Motor neuron (in vitro differentiated cells): ENCODE measurements around the gene SCFD2. TPM values are rescaled to one million over a fixed set of nuclear protein-coding genes. Genes with fewer than 3 reads are reported as not detected.

Experiments
- ATAC-seq, 8 experiments: fragments of 200-7000 bp; cut with Tn5 transposase; replicated peaks in 6 of 8; 2 replicates each; pipeline ENCODE4 v1.8.0; 2021; ENCODE audit warnings: mild to moderate bottlenecking in 8 of 8, moderate library complexity in 8 of 8
- H3K27ac ChIP-seq, 2 donors: fragments of 250-450 bp; sonication (Bioruptor Pico); 2 replicates each; pipeline ENCODE4 v1.9.0; 2021; ENCODE audit warnings: antibody characterized with exemption in 2 of 2, mild to moderate bottlenecking in 2 of 2, moderate library complexity in 1 of 2
- H3K4me1 ChIP-seq, 2 donors: fragments of 250-450 bp; sonication (Bioruptor Pico); replicated peaks in 1 of 2; 2 replicates each; pipeline ENCODE4 v1.6.1; 2021; ENCODE audit warnings: antibody characterized with exemption in 2 of 2, mild to moderate bottlenecking in 2 of 2, moderate library complexity in 1 of 2
- H3K4me3 ChIP-seq, 5 donors: fragments of 250-450 bp; sonication (Bioruptor Pico); 2 replicates each; pipeline ENCODE4 v1.9.0; 2021; ENCODE audit warnings: antibody characterized with exemption in 5 of 5, mild to moderate bottlenecking in 5 of 5, moderate library complexity in 4 of 5
- WGBS, 10 experiments: fragments of 450-650 bp; shearing (Covaris generic); methylation state at CpG; one replicate each; pipeline ENCODE4 v1.0.0; 2022; 5-methylcytosine and 5-hydroxymethylcytosine counted together
- in situ Hi-C, 9 experiments: fragments of 400-800 bp; cut with MboI; loops; one replicate each; pipeline ENCODE4 v1.15.0; 2021; ENCODE audit warnings: low sequenced_read_pairs in 9 of 9, low pct_unique_long_range_greater_than_20kb in 2 of 9; ENCODE audit not compliant: unreplicated experiment in 9 of 9
- total RNA-seq, 8 experiments: library from RNA; unstranded; fragments of 300-600 nt; gene quantifications; 2 replicates each; pipeline versions ENCODE4 v1.2.3 to v1.2.4, GENCODE V29; 2022

SCFD2 gene
- total RNA-seq, 8 experiments from 2014 or later, result 9.0 to 40.3 (median 21.1) TPM

DNA sequence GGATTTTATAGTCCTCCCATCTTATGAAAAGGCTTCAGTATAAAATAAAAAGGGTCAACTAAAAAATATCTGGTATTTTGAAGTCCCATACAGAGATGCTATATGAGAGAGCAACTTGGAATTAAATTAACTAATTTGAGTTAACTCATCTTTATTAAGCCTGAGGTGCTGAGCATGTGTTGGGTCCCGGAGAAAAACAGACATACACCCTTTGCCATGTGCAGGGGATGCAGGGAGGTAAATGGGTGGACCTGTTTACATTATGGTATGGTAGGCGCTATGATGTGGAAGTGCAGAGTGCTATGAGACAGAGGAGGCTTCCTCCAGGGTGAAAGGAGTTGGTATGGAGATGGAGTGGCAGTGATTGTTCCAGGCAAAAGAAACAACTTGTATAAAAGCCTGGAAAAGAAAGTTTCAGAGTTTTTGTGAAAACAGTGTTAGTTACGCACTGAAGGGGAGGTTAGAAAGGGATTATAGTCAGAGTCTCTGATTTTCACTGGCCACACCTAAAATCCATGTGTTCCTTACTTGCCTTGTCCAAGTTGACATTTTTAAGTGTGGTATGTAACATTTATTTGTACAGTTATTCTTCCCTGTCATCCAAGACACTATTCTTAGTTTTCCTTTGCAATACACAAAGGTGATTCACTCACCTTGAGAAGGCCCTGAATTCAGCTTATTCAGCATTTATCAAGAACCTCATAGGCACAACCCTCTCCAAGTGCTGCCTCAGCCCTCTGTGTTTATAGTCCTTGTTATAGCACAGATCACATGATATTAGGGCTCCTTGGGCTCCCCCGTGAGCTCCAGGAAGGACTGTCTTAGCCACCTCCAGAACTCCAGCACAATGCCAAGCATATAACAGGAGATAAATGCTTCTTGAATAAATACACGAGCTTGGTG lies 351.7 kb downstream of the SCFD2 start:
- H3K4me1 ChIP-seq, result peaks cover 6 to 10% of the 10 kb centered on the region in 2 donors
- ATAC-seq, result peak in 1 of 8 experiments; percentile 24

DNA sequence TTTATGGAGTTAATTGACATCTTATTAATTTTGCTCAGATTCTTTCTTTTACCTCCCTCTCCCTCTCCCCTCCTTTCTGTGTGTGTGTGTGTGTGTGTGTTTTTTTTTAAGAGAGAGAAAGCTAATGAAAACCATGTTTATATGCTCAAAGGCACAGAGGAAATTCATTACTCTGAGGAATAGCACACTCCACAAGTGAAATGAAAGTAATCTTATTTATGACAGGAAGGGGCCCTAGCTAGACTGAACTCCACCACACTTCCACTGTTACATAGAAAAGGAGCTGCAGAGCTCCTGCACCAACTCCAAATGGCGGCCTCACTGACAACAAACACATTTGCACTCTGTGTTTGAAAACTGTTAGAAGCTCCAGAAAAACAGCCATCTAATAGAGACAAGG lies 353.1 kb downstream of the SCFD2 start:
- Histone ChIP-seq H3K4me1 (peaks cover 6 to 10% of the 10 kb centered on the region in 2 donors), H3K27ac (no peak overlapping the region), H3K4me3 (no peak overlapping the region)
- 0 to 83% methylated on average over 1 of the region's 1 CpG; no CpG with 5 or more reads in 8 of the 10 experiments for WGBS, 10 experiments
- peak in 4 of 8 experiments; percentile 32 to 36 (median 32) for ATAC-seq
- in situ Hi-C loops, result loop anchor here in 6 of 9 experiments (25.0 kb wide), 5 partner anchors 175 to 1225 kb away; partner anchors contain the start of genes PDGFRA (in 3 of the 6) and SCFD2 (in 2 of the 6)

More for the DNA sequence above, 351.7 kb downstream of the SCFD2 start:
- Histone ChIP-seq H3K4me3 (no peak overlapping the region), H3K27ac (no peak overlapping the region)
- in situ Hi-C loops, result loop anchor here in 6 of 9 experiments (25.0 kb wide), 5 partner anchors 173 to 1223 kb away; partner anchors contain the start of genes PDGFRA (in 3 of the 6) and SCFD2 (in 2 of the 6)
- 81 to 100% (median 92%) methylated on average over 1 to 5 of the region's 5 CpGs for WGBS, 10 experiments

DNA sequence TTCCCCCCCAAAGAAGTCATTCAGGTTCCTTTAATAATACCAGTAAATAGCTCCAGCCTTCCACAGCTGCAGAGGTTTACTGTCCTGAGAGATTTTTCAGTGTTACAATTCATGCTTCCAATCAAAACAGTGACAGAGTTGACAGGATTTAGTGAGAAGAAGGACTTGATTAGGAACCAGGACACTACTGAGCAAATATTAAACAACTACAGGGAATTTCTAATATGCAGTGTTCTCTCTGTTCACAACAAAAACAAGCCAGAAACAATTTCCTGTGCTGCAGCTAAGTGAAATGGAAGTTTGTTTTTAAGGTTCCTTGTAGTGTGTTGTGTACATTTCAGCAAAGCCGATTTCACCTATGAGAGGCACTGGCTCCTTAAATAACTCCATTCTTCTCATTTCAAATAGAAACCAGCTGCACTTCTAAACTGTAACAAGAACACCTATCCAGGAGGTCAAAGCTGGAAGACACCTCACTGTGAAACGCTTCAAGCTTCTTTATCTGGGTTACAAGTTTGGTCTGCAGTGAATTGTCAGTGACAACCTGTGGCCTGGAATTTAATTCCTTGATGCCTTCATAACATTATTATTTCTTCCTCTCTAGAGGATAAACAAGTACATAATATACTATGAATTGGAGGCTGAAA lies 354.5 kb downstream of the SCFD2 start:
- H3K4me1 ChIP-seq, result peaks cover 6 to 10% of the 10 kb centered on the region in 2 donors
- no peak for ATAC-seq
- WGBS, 10 experiments, result 18 to 83% (median 78%) methylated on average over 1 to 2 of the region's 2 CpGs; no CpG with 5 or more reads in 1 of the 10 experiments
- no peak overlapping the region for H3K27ac ChIP-seq
- no peak overlapping the region for H3K4me3 ChIP-seq
- in situ Hi-C loops, result loop anchor here in 6 of 9 experiments (25.0 kb wide), 5 partner anchors 176 to 1226 kb away; partner anchors contain the start of genes PDGFRA (in 3 of the 6) and SCFD2 (in 2 of the 6)

DNA sequence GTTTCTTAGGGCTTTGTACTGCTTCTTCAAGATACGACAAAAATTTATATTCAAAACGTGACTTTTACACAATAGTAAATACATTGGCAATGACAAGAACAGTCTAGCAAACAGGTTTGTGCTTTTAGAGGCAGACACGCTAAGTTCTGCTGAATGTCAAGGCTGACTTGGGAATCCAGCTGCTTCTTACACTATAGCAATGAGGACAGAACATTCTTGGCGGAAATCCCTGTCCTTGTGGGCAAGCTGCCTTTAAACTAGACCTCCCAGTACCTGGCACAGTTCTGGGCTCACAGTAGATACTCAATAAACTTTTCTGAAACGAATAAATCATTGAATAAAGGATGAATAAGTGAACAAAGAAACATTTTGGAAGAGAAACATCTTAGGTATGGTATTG lies 355.5 kb downstream of the SCFD2 start:
- no peak for ATAC-seq
- 22 to 98% (median 72%) methylated on average over 2 to 5 of the region's 5 CpGs for WGBS, 10 experiments
- in situ Hi-C loops, result loop anchor here in 6 of 9 experiments (25.0 kb wide), 5 partner anchors 177 to 1227 kb away; partner anchors contain the start of genes PDGFRA (in 3 of the 6) and SCFD2 (in 2 of the 6)

DNA sequence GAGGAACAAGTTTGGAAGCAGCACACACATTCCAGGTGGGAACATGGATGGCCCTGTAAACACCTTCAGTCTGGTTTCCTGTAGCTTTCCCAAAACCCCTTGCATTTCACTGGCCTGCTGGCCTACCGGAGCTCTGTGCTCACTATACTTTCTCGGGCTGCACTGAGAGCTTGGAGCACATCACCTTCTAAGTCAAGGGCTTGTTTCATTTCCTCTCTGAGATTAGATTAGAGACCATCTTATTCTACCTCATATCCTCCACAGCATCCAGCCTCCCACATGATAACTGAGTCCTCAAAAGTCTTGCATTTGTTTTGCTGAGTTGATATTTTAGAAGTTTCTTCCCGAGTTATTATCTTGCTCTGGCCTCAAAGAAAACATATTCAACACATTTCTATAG lies 356.0 kb downstream of the SCFD2 start:
- H3K27ac ChIP-seq, result no peak overlapping the region
- no peak overlapping the region for H3K4me3 ChIP-seq
- WGBS, 10 experiments, result 58 to 100% (median 82%) methylated on average over 1 to 3 of the region's 3 CpGs; no CpG with 5 or more reads in 1 of the 10 experiments
- in situ Hi-C loops, result loop anchor here in 6 of 9 experiments (25.0 kb wide), 5 partner anchors 177 to 1227 kb away; partner anchors contain the start of genes PDGFRA (in 3 of the 6) and SCFD2 (in 2 of the 6)
- ATAC-seq, result no peak
- H3K4me1 ChIP-seq, result peaks cover 6 to 10% of the 10 kb centered on the region in 2 donors

More for the DNA sequence above, 355.5 kb downstream of the SCFD2 start:
- H3K27ac ChIP-seq, result no peak overlapping the region
- H3K4me1 ChIP-seq, result peaks cover 6 to 10% of the 10 kb centered on the region in 2 donors
- no peak overlapping the region for H3K4me3 ChIP-seq

DNA sequence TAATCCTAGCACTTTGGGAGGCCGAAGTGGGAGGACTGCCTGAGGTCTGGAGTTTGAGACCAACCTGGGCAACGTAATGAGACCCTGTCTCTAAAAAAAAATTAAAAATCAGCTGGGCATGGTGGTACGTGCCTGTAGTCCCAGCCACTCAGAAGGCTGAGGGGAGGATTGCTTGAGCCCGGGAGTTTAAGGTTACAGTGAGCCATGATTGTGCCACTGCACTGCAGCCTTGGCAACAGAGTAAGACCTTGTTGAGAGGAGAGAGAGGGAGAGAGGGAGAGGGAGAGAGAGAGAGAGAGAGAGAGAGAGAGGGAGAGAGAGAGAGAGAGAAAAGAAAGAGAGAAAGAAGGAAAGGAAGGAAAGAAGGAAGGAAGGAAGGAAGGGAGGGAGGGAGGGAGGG lies 358.8 kb downstream of the SCFD2 start:
- no peak for ATAC-seq
- WGBS, 10 experiments, result 100% methylated on average over 1 of the region's 4 CpGs; no CpG with 5 or more reads in 8 of the 10 experiments
- in situ Hi-C loops, result loop anchor here in 6 of 9 experiments (25.0 kb wide), 5 partner anchors 180 to 1230 kb away; partner anchors contain the start of genes PDGFRA (in 3 of the 6) and SCFD2 (in 2 of the 6)

DNA sequence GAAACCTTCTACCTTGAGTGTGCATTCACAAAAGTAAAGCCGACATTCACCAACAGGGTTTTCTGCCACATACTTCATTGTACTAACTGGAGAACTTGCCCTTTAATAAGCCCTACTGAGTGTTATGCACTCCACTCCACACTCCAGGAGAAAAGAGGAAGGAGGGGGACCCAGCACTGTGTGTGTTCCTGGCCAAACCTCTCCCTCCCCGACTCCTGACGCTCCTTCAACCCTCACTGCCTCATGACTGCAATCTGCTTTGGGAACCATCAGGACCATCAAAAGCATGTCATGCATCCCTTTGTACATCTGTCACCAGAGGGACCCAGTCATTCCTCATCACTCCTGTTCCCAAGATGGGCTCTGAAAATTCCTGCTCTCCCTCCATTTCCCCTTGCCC lies 360.1 kb downstream of the SCFD2 start:
- H3K4me3 ChIP-seq, result no peak overlapping the region
- no peak for ATAC-seq
- H3K4me1 ChIP-seq, result no peaks in the 10 kb centered on the region
- in situ Hi-C loops, result loop anchor here in 6 of 9 experiments (25.0 kb wide), 5 partner anchors 181 to 1231 kb away; partner anchors contain the start of genes PDGFRA (in 3 of the 6) and SCFD2 (in 2 of the 6)
- 83 to 100% (median 96%) methylated on average over 1 to 3 of the region's 3 CpGs; no CpG with 5 or more reads in 4 of the 10 experiments for WGBS, 10 experiments
- no peak overlapping the region for H3K27ac ChIP-seq

More for the DNA sequence above, 358.8 kb downstream of the SCFD2 start:
- H3K27ac ChIP-seq, result no peak overlapping the region
- no peaks in the 10 kb centered on the region for H3K4me1 ChIP-seq
- no peak overlapping the region for H3K4me3 ChIP-seq

DNA sequence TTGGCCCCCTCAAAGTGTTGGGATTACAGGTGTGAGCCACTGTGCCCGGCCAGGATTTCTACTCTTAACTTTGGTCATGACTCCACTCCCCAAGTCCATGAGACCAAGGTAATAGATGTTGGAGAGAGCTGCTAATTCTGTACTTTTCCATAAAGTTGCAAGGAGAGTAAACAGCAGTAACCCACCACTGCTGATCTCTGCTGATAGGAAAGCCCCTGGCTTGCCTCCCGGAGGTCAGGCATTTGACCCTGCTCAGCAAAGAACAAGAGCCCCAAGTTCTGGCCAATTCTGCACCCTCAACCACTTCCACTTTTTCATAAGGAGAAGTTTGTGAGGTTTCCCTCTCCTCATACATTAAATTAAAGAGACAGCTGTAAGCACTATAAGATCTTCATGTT lies 360.7 kb downstream of the SCFD2 start:
- ATAC-seq, result no peak
- 63 to 100% (median 100%) methylated on average over 1 to 2 of the region's 2 CpGs; no CpG with 5 or more reads in 5 of the 10 experiments for WGBS, 10 experiments
- H3K27ac ChIP-seq, result no peak overlapping the region
- no peak overlapping the region for H3K4me3 ChIP-seq
- in situ Hi-C loops, result loop anchor here in 6 of 9 experiments (25.0 kb wide), 5 partner anchors 182 to 1232 kb away; partner anchors contain the start of genes PDGFRA (in 3 of the 6) and SCFD2 (in 2 of the 6)
- H3K4me1 ChIP-seq, result no peaks in the 10 kb centered on the region

DNA sequence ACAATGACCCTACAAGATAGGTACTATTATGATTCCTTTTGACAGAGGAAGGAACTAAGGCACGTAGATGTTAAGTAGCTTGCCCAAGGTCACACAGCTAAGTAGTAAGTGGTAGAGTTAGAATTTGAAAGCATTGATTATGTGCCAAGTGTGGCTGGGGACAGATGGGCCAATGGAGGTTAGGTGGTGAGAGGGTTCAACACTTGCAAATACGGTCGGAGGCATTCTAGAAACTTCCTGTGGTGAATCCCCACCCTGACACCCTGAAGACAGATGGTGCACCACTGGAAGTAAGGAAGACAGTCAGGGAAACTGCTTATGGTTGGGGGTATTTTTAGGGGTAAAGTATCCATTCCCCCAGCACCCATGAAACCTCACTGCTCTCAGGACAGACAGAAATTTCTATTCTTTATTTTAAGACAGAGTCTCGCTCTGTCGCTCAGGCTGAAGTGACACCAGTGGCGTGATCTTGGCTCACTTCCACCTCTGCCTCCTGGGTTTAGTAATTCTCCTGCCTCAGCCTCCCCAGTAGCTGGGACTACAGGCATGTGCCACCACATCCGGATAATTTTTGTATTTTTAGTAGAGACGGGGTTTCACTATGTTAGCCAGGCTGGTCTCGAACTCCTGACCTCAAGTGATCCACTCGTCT lies 361.2 kb downstream of the SCFD2 start:
- no peak overlapping the region for H3K4me3 ChIP-seq
- ATAC-seq, result no peak
- in situ Hi-C loops, result loop anchor here in 6 of 9 experiments (25.0 kb wide), 5 partner anchors 183 to 1233 kb away; partner anchors contain the start of genes PDGFRA (in 3 of the 6) and SCFD2 (in 2 of the 6)
- H3K27ac ChIP-seq, result no peak overlapping the region
- WGBS, 10 experiments, result 88 to 100% (median 100%) methylated on average over 1 to 9 of the region's 10 CpGs; no CpG with 5 or more reads in 3 of the 10 experiments
- no peaks in the 10 kb centered on the region for H3K4me1 ChIP-seq

DNA sequence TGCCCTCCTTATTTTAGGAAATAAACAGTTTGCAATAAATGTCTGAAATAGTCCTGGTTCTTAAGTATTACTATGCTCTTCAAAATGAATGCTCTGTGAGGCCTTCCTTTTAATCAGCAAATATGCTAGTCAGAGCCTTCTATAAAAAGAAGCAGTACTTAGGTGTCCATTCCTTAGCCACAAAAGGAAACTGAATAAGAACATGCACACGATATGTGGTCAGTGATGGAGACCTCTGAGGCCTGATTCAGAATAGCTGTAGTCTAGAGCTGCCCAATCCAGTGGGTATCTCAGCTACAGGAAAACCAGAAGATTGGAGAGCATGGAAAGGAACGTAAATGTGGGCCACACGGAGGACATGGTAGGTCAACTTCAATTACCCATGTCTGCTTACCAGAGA lies 361.9 kb downstream of the SCFD2 start:
- Histone ChIP-seq H3K4me3 (no peak overlapping the region), H3K27ac (no peak overlapping the region), H3K4me1 (no peaks in the 10 kb centered on the region)
- no peak for ATAC-seq
- 68 to 100% (median 89%) methylated on average over 1 to 3 of the region's 3 CpGs; no CpG with 5 or more reads in 2 of the 10 experiments for WGBS, 10 experiments
- in situ Hi-C loops, result loop anchor here in 6 of 9 experiments (25.0 kb wide), 5 partner anchors 183 to 1233 kb away; partner anchors contain the start of genes PDGFRA (in 3 of the 6) and SCFD2 (in 2 of the 6)

DNA sequence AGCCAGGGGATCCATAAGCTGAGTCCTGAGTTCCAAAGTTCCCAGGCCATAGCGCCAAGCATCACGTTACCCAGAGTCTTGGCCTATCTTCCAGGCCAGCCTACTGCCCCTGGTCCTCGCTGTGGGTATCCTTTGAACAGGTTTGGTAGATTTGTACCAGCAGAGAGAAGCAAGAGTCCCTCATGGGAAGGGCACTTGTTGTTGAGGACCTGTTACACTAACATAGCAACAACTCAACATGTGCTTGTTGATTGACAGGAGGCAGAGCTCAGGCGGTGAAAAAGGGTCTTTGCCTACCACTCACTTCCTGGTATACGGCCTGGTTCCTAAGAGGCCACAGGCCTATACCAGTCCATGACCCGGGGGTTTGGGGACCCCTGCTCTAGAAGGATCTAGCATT lies 365.3 kb downstream of the SCFD2 start:
- Histone ChIP-seq H3K4me3 (no peak overlapping the region), H3K27ac (no peak overlapping the region), H3K4me1 (peaks cover 0 to 4% of the 10 kb centered on the region in 2 donors)
- ATAC-seq, result no peak
- WGBS, 10 experiments, result 81 to 100% (median 95%) methylated on average over 1 to 4 of the region's 6 CpGs; no CpG with 5 or more reads in 1 of the 10 experiments
- in situ Hi-C loops, result loop anchor here in 6 of 9 experiments (25.0 kb wide), 5 partner anchors 187 to 1237 kb away; partner anchors contain the start of genes PDGFRA (in 3 of the 6) and SCFD2 (in 2 of the 6)
